ENCODE results near the gene MAP3K21. TPM values are rescaled to one million over a fixed set of nuclear protein-coding genes. Genes with fewer than 3 reads are reported as not detected.

Gene MAP3K21
- total and polyA plus RNA-seq, 2 of the 8 experiments (the other 6 are each of a cell fraction or from before 2014, with no cell fraction given): 21.2 to 21.8 TPM

DNA sequence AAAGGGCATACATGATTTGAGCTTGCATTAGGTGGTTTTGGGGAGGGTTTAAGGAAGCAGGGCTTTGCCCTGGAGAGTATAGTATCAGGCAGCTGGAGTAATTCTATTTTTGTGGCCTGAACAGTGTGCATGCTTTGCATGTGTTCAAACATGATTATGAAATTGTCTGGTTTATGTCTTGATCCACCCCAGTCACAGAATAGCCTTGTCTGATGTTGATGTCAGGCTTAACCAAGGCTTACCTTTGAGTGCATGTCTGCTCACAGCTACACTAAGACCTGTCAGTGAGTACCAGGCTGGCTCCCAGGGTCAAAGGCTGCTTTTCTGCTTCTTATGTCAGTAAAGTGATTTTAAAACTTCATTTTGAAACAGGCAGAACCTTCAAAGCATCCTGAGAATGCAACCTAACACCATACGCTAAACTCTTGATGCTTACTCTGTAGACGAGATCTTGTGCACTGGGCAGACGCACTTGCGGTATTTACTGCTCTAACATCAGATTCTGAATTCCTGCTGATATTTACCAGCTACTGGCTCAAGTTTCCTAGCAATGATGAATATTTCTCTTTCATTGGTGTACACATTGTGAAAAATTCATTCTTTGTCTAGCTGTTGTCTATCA is 78.9 kb downstream of the MAP3K21 start:
- H2BK12ac ChIP-seq (ENCODE audit: low read depth, low read length): no peak overlapping the region
- WGBS, 2 experiments (ENCODE audit: extremely low coverage in 1 of 2, insufficient coverage in 1 of 2, insufficient read length in 1 of 2, insufficient replicate concordance in 2 of 2, low coverage in 1 of 2, low lambda C conversion rate in 2 of 2, missing lambda C conversion rate in 1 of 2): 96% methylated on average over 4 of the region's 4 CpGs; no CpG with 5 or more reads in 1 of the 2 experiments
- no peak overlapping the region for H2BK5ac ChIP-seq (ENCODE audit: low read depth, low read length)
- no peak overlapping the region for H3K14ac ChIP-seq (ENCODE audit: insufficient read length)
- peaks cover 6 to 7% of the 10 kb centered on the region in 2 experiments for H3K9me3 ChIP-seq (ENCODE audit: insufficient read depth in 2 of 2, low read depth in 1 of 2, low read length in 1 of 2)
- H4K91ac ChIP-seq (replicated peaks; ENCODE audit: insufficient read length, low read length): no peak overlapping the region
- H3K79me1 ChIP-seq (ENCODE audit: low read depth, low read length): no peaks in the 10 kb centered on the region
- H3K4me2 ChIP-seq (ENCODE audit: insufficient read depth in 1 of 2, low read depth in 2 of 2, low read length in 2 of 2): no peak overlapping the region
- DNase-seq (ENCODE audit: low read depth in 1 of 2, low spot score in 2 of 2) (no peak), FAIRE-seq (no peak)
- POLR2A ChIA-PET (ENCODE audit: partially characterized antibody): no interaction called here
- no peak overlapping the region for H2BK20ac ChIP-seq (ENCODE audit: low read length)
- H3K23ac ChIP-seq (ENCODE audit: insufficient read length): no peak overlapping the region
- H3K27me3 ChIP-seq (replicated peaks in 1 of 4; ENCODE audit: control insufficient read depth in 3 of 4, extremely low read depth in 1 of 4, insufficient read depth in 3 of 4, low read length in 3 of 4): no peaks in the 10 kb centered on the region
- H2BK120ac ChIP-seq (replicated peaks; ENCODE audit: low read depth, low read length): no peak overlapping the region
- H2AK5ac ChIP-seq (ENCODE audit: low read depth, low read length): no peak overlapping the region
- no peak overlapping the region for H3K4me3 ChIP-seq (ENCODE audit: extremely low read depth in 1 of 4, insufficient read depth in 2 of 4, low read depth in 3 of 4, low read length in 4 of 4)
- no peak overlapping the region for H3K18ac ChIP-seq (ENCODE audit: extremely low read depth, low read length)
- CTCF ChIA-PET (ENCODE audit: partially characterized antibody): interaction anchor here (0.8 to 2.9 kb wide), 5 partner anchors 11 to 255 kb away, joined by 3 to 9 read pairs (median 3); no protein-coding TSS in a partner anchor
- no peaks in the 10 kb centered on the region; a peak in 1 of 7 replicates for H3K4me1 ChIP-seq (replicated peaks in 1 of 4; ENCODE audit: control insufficient read depth in 3 of 4, insufficient read depth in 4 of 4, low read length in 3 of 4)
- H3K23me2 ChIP-seq (ENCODE audit: low read depth, low read length): no peaks in the 10 kb centered on the region
- no peaks in the 10 kb centered on the region for H3K79me2 ChIP-seq (ENCODE audit: control insufficient read depth in 1 of 2, insufficient read depth in 2 of 2, low read length in 2 of 2)
- no peak overlapping the region for H3K4ac ChIP-seq (replicated peaks; ENCODE audit: insufficient read length, low read depth, low read length)
- H3K27ac ChIP-seq (ENCODE audit: low read depth, low read length): no peak overlapping the region
- H4K20me1 ChIP-seq (replicated peaks in 1 of 2; ENCODE audit: control insufficient read depth in 1 of 2, insufficient read depth in 2 of 2, low read length in 2 of 2): no peaks in the 10 kb centered on the region
- H3K36me3 ChIP-seq (ENCODE audit: control insufficient read depth in 2 of 4, insufficient read depth in 4 of 4, low read length in 3 of 4): no peaks in the 10 kb centered on the region
- H2AFZ ChIP-seq (ENCODE audit: low read length): no peak overlapping the region
- no peak overlapping the region for H3K56ac ChIP-seq (replicated peaks; ENCODE audit: insufficient read length, low read depth, low read length)
- no peak overlapping the region for H4K8ac ChIP-seq (ENCODE audit: extremely low read depth, insufficient read depth, low read length)
- no peak overlapping the region for H3K9ac ChIP-seq (replicated peaks in 1 of 4; ENCODE audit: extremely low read depth in 1 of 4, low read depth in 3 of 4, low read length in 3 of 4)
- H4K5ac ChIP-seq (ENCODE audit: insufficient read length, low read depth, low read length): no peak overlapping the region
- no peak overlapping the region for H2BK15ac ChIP-seq (ENCODE audit: low read length)
- TF ChIP-seq, protein P1, sequence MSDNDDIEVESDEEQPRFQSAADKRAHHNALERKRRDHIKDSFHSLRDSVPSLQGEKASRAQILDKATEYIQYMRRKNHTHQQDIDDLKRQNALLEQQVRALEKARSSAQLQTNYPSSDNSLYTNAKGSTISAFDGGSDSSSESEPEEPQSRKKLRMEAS (IDR thresholded peaks at IDR 0.05): no peak
- TF ChIP-seq BACH1 (IDR thresholded peaks at IDR 0.05; ENCODE audit: low read length) (no peak), CHD1 (IDR thresholded peaks at IDR 0.05; ENCODE audit: low read depth, low read length) (no peak), EZH2 (IDR thresholded peaks at IDR 0.05; ENCODE audit: low read depth, low read length, severe bottlenecking) (no peak), POLR2AphosphoS5 (IDR thresholded peaks at IDR 0.05; ENCODE audit: low read depth, low read length) (no peak), SUZ12 (IDR thresholded peaks at IDR 0.05; ENCODE audit: low read length) (no peak), SIRT6 (IDR thresholded peaks at IDR 0.05; ENCODE audit: low read length) (no peak), SP4 (IDR thresholded peaks at IDR 0.05; ENCODE audit: low read length) (no peak), TCF12 (IDR thresholded peaks at IDR 0.05; ENCODE audit: low read depth, low read length) (no peak), FOSL1 (IDR thresholded peaks at IDR 0.05; ENCODE audit: insufficient read depth, low read depth, low read length) (no peak), KDM5A (IDR thresholded peaks at IDR 0.05; ENCODE audit: low read length) (no peak), TBP (IDR thresholded peaks at IDR 0.05; ENCODE audit: low read depth, low read length) (no peak), GTF2F1 (IDR thresholded peaks at IDR 0.05; ENCODE audit: borderline replicate concordance, low read depth, low read length) (no peak), CREB1 (IDR thresholded peaks at IDR 0.05) (no peak)

Data from H1 (cell line).